IMR-90 (cell line): ENCODE measurements around the gene CRCP. TPM values are rescaled to one million over a fixed set of nuclear protein-coding genes. Genes with fewer than 3 reads are reported as not detected.

ENCODE experiments used
- ATAC-seq: fragments of 200-7000 bp; cut with Tn5 transposase; 2 replicates; pipeline ENCODE4 v1.9.1; 2020; ENCODE audit warnings: low read depth, mild to moderate bottlenecking, moderate library complexity
- BruUV-seq: library from RNA; stranded (reverse); fragments of 400-500 nt; replicated peaks from 2 replicates; lab custom pipeline; 2021; lab: Mats Ljungman, UMichigan
- CTCF ChIA-PET: fragments of 300-600 bp; formaldehyde crosslinking; extraction: SDS; loops from one replicate; lab custom pipeline; 2021; ENCODE audit warnings: antibody characterized with exemption; lab: Yijun Ruan, JAX
- POLR2A ChIA-PET: fragments of 300-600 bp; sonication (Branson Sonifier 250); formaldehyde crosslinking; loops from one replicate; lab custom pipeline; 2022; ENCODE audit warnings: antibody characterized with exemption; ENCODE audit not compliant: unreplicated experiment; lab: Charles Lee
- DNase-seq: peaks from one replicate; pipeline ENCODE4 v3.0.0; 2013
- H2AFZ ChIP-seq: replicated peaks from 2 replicates; pipeline ENCODE3; 2013; ENCODE audit warnings: low read length, mild to moderate bottlenecking; ENCODE audit not compliant: poor library complexity
- H2AK5ac ChIP-seq: 2 replicates; pipeline ENCODE4 v1.6.1; 2013; ENCODE audit warnings: low read depth, low read length, inconsistent platforms
- H2AK9ac ChIP-seq: replicated peaks from 2 replicates; pipeline ENCODE3; 2013; ENCODE audit warnings: mild to moderate bottlenecking, low read depth, low read length, moderate library complexity; ENCODE audit not compliant: poor library complexity
- H2BK120ac ChIP-seq: 2 replicates; pipeline ENCODE4 v1.6.1; 2013; ENCODE audit warnings: low read depth, low read length, inconsistent platforms
- H2BK15ac ChIP-seq: 3 replicates; pipeline ENCODE4 v1.6.1; 2013; ENCODE audit warnings: low read depth, low read length, inconsistent platforms
- H2BK20ac ChIP-seq: 2 replicates; pipeline ENCODE4 v1.6.1; 2013; ENCODE audit warnings: low read depth, mild to moderate bottlenecking, inconsistent platforms, low read length, moderate library complexity
- H2BK5ac ChIP-seq: 2 replicates; pipeline ENCODE4 v1.6.1; 2013; ENCODE audit warnings: mild to moderate bottlenecking, low read depth, low read length, inconsistent platforms; ENCODE audit not compliant: poor library complexity, severe bottlenecking
- H3K14ac ChIP-seq: replicated peaks from 2 replicates; pipeline ENCODE4 v1.6.1; 2013; ENCODE audit warnings: low read depth, low read length, inconsistent platforms
- H3K18ac ChIP-seq: 2 replicates; pipeline ENCODE4 v1.6.1; 2013; ENCODE audit warnings: low read depth, low read length, control low read depth
- H3K23ac ChIP-seq: 2 replicates; pipeline ENCODE4 v1.6.1; 2013; ENCODE audit warnings: low read depth, low read length, inconsistent platforms
- H3K27ac ChIP-seq: 2 replicates; pipeline ENCODE4 v1.5.1; 2013; ENCODE audit warnings: mild to moderate bottlenecking, control low read depth, low read length; ENCODE audit not compliant: insufficient read depth
- H3K27me3 ChIP-seq: 2 replicates; pipeline ENCODE4 v1.6.1; 2013; ENCODE audit warnings: low read length; ENCODE audit not compliant: control insufficient read depth, insufficient read depth
- H3K36me3 ChIP-seq: 2 replicates; pipeline ENCODE4 v1.6.1; 2013; ENCODE audit warnings: low read length, mixed read lengths; ENCODE audit not compliant: control insufficient read depth, insufficient read depth
- H3K4ac ChIP-seq: 2 replicates; pipeline ENCODE4 v1.6.1; 2013; ENCODE audit warnings: low read depth, low read length, inconsistent platforms
- H3K4me1 ChIP-seq: 2 replicates; pipeline ENCODE4 v1.6.1; 2013; ENCODE audit warnings: low read length, mixed read lengths; ENCODE audit not compliant: control insufficient read depth, insufficient read depth
- H3K4me2 ChIP-seq: 2 replicates; pipeline ENCODE4 v1.6.1; 2013; ENCODE audit warnings: low read depth, mild to moderate bottlenecking, control low read depth, low read length, moderate library complexity
- H3K4me3 ChIP-seq: 2 replicates; pipeline ENCODE4 v1.5.1; 2013; ENCODE audit warnings: low read depth, mild to moderate bottlenecking, control low read depth, low read length, moderate library complexity; ENCODE audit not compliant: insufficient read depth
- H3K56ac ChIP-seq: 2 replicates; pipeline ENCODE4 v1.6.1; 2013; ENCODE audit warnings: low read length, inconsistent platforms; ENCODE audit not compliant: insufficient read depth; ENCODE audit errors: extremely low read depth
- H3K79me1 ChIP-seq, 2 experiments: 2 replicates each; pipeline ENCODE4 v1.6.1; 2013; ENCODE audit warnings: low read length in 2 of 2, inconsistent platforms in 1 of 2, low read depth in 1 of 2
- H3K9ac ChIP-seq: 2 replicates; pipeline ENCODE4 v1.6.1; 2013; ENCODE audit warnings: low read depth, low read length, control low read depth
- H3K9me1 ChIP-seq: 2 replicates; pipeline ENCODE4 v1.6.1; 2013; ENCODE audit warnings: low read length, inconsistent platforms; ENCODE audit not compliant: insufficient read depth
- H3K9me3 ChIP-seq: 2 replicates; pipeline ENCODE4 v1.6.1; 2013; ENCODE audit warnings: low read length; ENCODE audit not compliant: control insufficient read depth, insufficient read depth
- H4K20me1 ChIP-seq: 2 replicates; pipeline ENCODE4 v1.6.1; 2013; ENCODE audit warnings: low read length, inconsistent platforms; ENCODE audit not compliant: insufficient read depth
- H4K5ac ChIP-seq: 2 replicates; pipeline ENCODE4 v1.6.1; 2013; ENCODE audit warnings: mild to moderate bottlenecking, low read depth, low read length, control low read depth
- H4K8ac ChIP-seq, 2 experiments: 2 replicates each; pipeline ENCODE4 v1.6.1; 2013; ENCODE audit warnings: low read depth in 2 of 2, low read length in 2 of 2, control low read depth in 1 of 2, inconsistent platforms in 1 of 2
- H4K91ac ChIP-seq: 2 replicates; pipeline ENCODE4 v1.6.1; 2013; ENCODE audit warnings: low read depth, low read length, inconsistent platforms; ENCODE audit not compliant: insufficient read depth
- CEBPB ChIP-seq: IDR thresholded peaks from 2 replicates; pipeline ENCODE4 v1.6.1; 2012; ENCODE audit warnings: low read depth, low read length, improper control_type of control experiment
- RFX5 ChIP-seq: IDR thresholded peaks from 2 replicates; pipeline ENCODE4 v1.8.0; 2012; ENCODE audit warnings: low read depth, mild to moderate bottlenecking, low read length, moderate library complexity
- WGBS, 2 experiments: methylation state at CpG; one replicate each; pipeline versions ENCODE4 v1.1.5 to v1.1.7; 2013; ENCODE audit warnings: missing lambda C conversion rate in 2 of 2; ENCODE audit not compliant: insufficient read length in 1 of 2; ENCODE audit errors: extremely low coverage in 2 of 2; 5-methylcytosine and 5-hydroxymethylcytosine counted together
- dilution Hi-C: fragments of 300-500 bp; cut with HindIII; formaldehyde crosslinking; loops from one replicate; pipeline ENCODE4 v1.14.3; 2018; ENCODE audit warnings: low sequenced_read_pairs; ENCODE audit not compliant: unreplicated experiment
- in situ Hi-C: fragments of 300-500 bp; cut with MboI; formaldehyde crosslinking; loops from 3 replicates; pipeline ENCODE4 v1.14.3; 2019; ENCODE audit warnings: low sequenced_read_pairs, inconsistent platforms, mixed read lengths
- intact Hi-C: fragments of 100-400 bp; cut with micrococcal nuclease; formaldehyde crosslinking; loops from 2 replicates; pipeline ENCODE4 v1.10.0; 2022
- polyA plus RNA-seq, 3 experiments: library from polyadenylated mRNA; depleted of rRNA; stranded (reverse); fragments of >200 nt; gene quantifications; 2 replicates each; pipeline ENCODE4 v1.2.3, GENCODE V29; 2012; ENCODE audit warnings: low replicate concordance in 1 of 3
- total RNA-seq: library from RNA; depleted of rRNA; stranded (reverse); fragments of >200 nt; gene quantifications from 2 replicates; pipeline ENCODE4 v1.2.3, GENCODE V29; 2012

CRCP gene
- total and polyA plus RNA-seq, 2 of the 4 experiments (the other 2 are of a cell fraction) = 22.9 to 37.5 TPM

GRCh38 chr7:66169616-66170015 is 55.0 kb downstream of the CRCP start:
- in situ Hi-C loops (no loop called here), intact Hi-C loops (no loop called here), dilution Hi-C loops (no loop called here)
- DNase-seq (no peak), ATAC-seq (no peak)
- no peak overlapping the region for H3K14ac ChIP-seq
- POLR2A ChIA-PET = interaction anchor here (0.5 kb wide), 1 partner anchor 10 kb away, joined by 11 read pairs; no protein-coding TSS in a partner anchor
- H3K9me1 ChIP-seq = no peaks in the 10 kb centered on the region; the same call in 1 of the 2 replicates
- no peak overlapping the region for H2BK15ac ChIP-seq
- peaks cover 2% of the 10 kb centered on the region; the same call in 1 of the 2 replicates for H3K9me3 ChIP-seq
- H3K79me1 ChIP-seq = no peaks in the 10 kb centered on the region
- no peaks in the 10 kb centered on the region for H4K20me1 ChIP-seq
- no peak overlapping the region for H2AK5ac ChIP-seq
- H4K8ac ChIP-seq = no peak overlapping the region
- no peaks in the 10 kb centered on the region for H3K36me3 ChIP-seq
- H2BK120ac ChIP-seq = peak overlapping the region; percentile 14; the same call in 1 of the 2 replicates
- H2BK5ac ChIP-seq = no peak overlapping the region
- no peak overlapping the region for H4K5ac ChIP-seq
- H4K91ac ChIP-seq = no peak overlapping the region; the same call in 1 of the 2 replicates
- no TSS peak for BruUV-seq
- no peak overlapping the region for H3K18ac ChIP-seq
- H3K56ac ChIP-seq = no peak overlapping the region
- H3K27ac ChIP-seq = no peak overlapping the region
- CTCF ChIA-PET = no interaction called here
- TF ChIP-seq CEBPB (no peak), RFX5 (no peak)
- no peak overlapping the region for H2AFZ ChIP-seq
- H3K9ac ChIP-seq = no peak overlapping the region
- H3K23ac ChIP-seq = no peak overlapping the region
- H3K4ac ChIP-seq = no peak overlapping the region
- no peak overlapping the region for H2BK20ac ChIP-seq
- no peaks in the 10 kb centered on the region for H3K27me3 ChIP-seq
- no peak overlapping the region for H3K4me2 ChIP-seq
- H3K4me1 ChIP-seq = peaks cover 10% of the 10 kb centered on the region
- no peak overlapping the region for H3K4me3 ChIP-seq
- no CpG with 5 or more reads among the region's 2 CpGs for WGBS, 2 experiments
- no peak overlapping the region for H2AK9ac ChIP-seq
